GM18499 (cell line): ENCODE results near the gene GTPBP1.

Source experiments
- ATAC-seq: cut with Tn5 transposase; IDR thresholded peaks from one replicate; pipeline ENCODE4 v1.9.1; 2021; ENCODE audit warnings: moderate number of reproducible peaks; ENCODE audit not compliant: insufficient read depth, unreplicated experiment

The GTPBP1 gene

DNA sequence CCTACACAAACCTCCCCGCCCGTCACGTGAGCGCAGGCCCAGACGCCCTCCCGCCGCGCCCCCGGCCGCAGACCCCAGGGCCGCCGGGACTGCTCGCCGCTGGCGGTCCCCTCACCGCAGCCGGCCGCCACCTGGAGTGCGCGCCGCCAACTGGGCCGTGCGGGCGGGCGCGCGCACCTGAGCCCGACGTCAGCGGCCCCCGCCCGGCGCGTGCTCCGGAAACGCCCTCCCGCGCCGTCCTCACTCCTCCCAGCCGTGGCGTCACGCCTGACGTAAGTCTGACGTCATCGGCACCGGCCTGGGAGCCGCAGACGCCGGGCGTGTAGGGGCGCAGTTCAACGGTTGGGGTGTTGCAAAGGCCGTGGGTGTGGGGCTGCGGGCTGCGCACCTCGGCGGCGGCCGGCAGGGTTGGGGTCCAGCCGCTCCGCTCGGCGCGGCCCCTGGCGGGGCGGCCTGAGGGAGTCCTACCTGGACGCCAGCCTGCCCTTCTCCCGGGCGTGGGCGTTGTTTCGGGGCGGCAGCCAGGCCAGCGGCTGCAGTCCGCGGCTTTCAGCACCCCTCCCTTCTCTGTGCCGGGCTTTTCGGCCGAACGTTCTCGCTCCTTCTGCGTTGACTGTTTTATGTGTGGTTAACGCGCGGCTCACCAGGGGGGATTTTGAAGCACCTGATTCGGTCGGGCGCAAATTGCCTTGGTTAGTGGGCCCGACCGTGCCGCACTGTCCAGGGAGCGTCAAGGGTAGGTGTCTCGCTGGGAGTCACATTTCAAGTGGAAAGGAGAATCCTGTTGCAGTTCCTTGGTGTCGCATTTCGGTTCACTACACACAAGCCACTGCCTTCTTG lies 4.7 kb upstream of the GTPBP1 start, which contains the start of gene JOSD1:
Gene JOSD1, minus strand, starts transcription at position 155 of the 840 bp plus-strand sequence. CDS start 956 bp downstream, outside the sequence.
- no peak for ATAC-seq

GRCh38 chr22:38704654-38705234 lies 1.0 kb upstream of the GTPBP1 start:
- ATAC-seq: no peak

GRCh38 chr22:38706101-38706900 lies 557 bp downstream of the GTPBP1 start:
- no peak for ATAC-seq

GRCh38 chr22:38706901-38707195 lies 1.1 kb downstream of the GTPBP1 start:
- ATAC-seq: no peak

DNA sequence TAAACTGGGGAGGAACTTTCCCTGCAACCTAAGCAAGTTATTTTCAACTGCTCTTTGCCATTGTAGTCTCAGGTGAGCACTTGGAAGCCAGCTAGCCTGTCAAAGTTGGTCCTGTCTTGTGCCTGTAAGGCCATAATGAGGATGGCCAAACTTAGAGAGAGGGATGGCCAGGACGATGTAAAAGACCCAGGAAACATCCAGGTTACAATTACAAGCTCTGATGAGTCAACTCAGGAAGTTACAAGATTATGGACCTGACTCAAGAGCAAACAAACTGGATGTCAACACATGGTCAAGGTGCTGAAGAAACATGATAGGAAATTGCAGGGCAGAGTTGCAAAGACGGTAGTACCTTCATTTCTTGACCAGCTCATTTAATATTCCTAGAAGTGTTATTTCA lies 1.6 kb downstream of the GTPBP1 start:
- no peak for ATAC-seq

- no peak for ATAC-seq
Observed at GRCh38 chr22:38707984-38708383, 2.2 kb downstream of the GTPBP1 start.

- ATAC-seq: no peak
Observed at GRCh38 chr22:38709306-38709705, 3.6 kb downstream of the GTPBP1 start.

DNA sequence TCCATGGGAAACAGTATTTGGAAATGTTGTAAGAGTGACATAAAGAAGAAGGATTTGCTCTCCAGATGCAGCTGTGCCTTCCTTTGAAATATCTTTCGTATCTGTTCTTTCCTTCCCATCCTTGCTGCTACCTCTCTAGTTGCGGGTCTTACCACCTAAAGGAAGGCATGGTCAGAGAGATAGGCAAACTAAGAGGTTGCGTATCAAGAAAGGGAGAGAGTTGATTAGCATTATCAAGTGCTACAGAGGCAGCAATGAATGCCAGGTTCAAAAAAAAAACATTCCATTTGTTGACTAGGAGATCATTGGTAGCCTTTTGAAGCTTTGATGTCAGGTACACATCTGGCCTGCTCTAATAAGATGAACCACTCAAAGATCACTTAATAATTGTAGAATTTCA lies 4.6 kb downstream of the GTPBP1 start:
- ATAC-seq: no peak

DNA sequence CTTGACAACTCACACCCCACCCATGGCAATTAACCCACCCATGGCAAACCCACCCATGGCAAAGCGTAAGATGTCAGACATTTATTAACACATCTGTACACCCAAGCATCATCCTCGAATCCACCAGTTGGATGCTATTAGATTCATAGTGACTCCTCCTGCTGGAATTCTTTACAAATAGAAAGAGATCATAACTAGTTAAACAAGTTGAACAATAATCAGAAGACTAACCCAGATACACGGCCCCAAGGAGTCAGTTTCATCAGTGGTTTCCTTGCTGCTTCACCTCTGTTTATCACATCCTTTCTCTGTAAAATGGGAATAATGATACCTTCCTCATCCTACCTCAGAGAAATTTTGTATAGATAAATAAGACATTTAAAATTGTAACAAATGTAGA lies 5.1 kb downstream of the GTPBP1 start:
- ATAC-seq: no peak

- no peak for ATAC-seq
Observed at GRCh38 chr22:38712486-38713207, 6.9 kb downstream of the GTPBP1 start.

DNA sequence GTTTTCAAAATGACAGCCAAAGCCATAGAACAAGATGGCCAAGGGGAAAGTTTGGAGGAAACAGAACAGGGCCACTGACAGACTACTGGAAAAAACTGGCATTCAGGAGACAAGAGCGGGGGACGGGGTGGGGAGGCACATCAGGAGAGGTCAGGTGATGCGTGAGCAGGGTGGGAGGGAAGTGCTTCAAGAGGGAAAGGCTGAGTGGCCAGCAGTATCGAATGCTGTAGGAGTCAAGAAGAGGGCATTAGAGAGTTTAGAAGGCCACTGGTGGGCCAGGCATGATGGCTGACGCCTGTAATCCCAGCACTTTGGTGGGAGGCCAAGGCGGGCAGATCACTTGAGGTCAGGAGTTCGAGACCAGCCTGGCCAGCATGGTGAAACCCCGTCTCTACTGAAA lies 8.2 kb downstream of the GTPBP1 start:
- ATAC-seq: no peak

DNA sequence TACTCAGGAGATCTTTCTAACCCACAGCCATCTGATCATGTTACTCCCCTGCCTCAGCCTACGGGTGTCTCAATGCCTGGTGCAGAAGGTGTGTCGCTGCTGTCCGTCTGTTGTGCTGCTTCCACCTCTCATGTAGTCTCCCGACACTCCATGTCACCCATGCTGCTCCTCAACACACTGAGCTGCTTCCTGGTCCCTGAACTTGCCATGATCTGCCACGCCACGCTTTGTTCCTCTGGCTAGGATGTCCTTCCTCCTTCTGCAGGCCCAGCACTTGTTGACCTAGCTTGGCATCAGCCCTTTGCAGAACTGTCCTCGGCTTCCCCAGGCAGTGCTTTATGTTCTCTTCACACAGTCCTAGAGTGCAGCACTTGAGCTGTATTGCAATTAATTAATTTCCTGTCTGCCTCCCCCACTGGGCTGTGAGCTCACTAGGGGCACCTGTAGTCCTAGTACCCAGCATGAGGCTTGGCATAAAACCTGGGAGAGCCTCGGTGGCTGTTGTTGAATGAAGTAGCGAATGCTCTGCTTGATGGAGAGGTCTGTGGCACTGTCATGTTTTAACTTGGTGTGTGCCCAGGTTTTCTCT lies 9.5 kb downstream of the GTPBP1 start:
- ATAC-seq: no peak

GRCh38 chr22:38715852-38716251 lies 10.1 kb downstream of the GTPBP1 start:
- no peak for ATAC-seq

- ATAC-seq: no peak
Observed at GRCh38 chr22:38716271-38716670, 10.5 kb downstream of the GTPBP1 start.

- no peak for ATAC-seq
Observed at GRCh38 chr22:38716826-38717225, 11.1 kb downstream of the GTPBP1 start.

- ATAC-seq: no peak
Observed at GRCh38 chr22:38717244-38717643, 11.5 kb downstream of the GTPBP1 start.

- ATAC-seq: no peak
Observed at GRCh38 chr22:38718414-38718813, 12.7 kb downstream of the GTPBP1 start.

GRCh38 chr22:38719196-38719595 lies 13.5 kb downstream of the GTPBP1 start:
- no peak for ATAC-seq

DNA sequence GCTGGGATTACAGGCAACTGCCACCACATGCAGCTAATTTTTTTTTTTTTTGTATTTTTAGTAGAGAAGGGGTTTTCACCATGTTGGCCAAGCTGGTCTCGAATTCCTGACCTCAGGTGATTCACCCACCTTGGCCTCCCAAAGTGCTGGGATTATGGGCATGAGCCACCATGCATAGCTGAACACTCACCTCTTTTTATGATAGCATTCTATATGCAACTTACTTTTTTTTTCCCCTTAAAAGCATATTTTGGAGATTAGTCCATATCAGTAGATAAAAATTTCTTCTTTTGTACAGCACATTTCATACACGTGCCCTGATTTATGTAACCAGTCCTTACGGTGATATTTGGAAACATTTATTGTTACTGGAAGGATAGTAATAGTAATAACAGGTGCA lies 14.6 kb downstream of the GTPBP1 start:
- ATAC-seq: no peak

GRCh38 chr22:38721551-38721950 lies 15.8 kb downstream of the GTPBP1 start:
- ATAC-seq: no peak
